GM12892 (cell line): Measurements from ENCODE around the gene AQP2.
A peak's percentile ranks its signal among the peaks of the same experiment; 100 is the strongest.

Experiments used
- DNase-seq: peaks from one replicate; pipeline ENCODE4 v3.0.0; 2011; ENCODE audit not compliant: insufficient read length
- FAIRE-seq: peaks from 2 replicates; lab custom pipeline; 2011; peaks lifted over from hg19 to GRCh38; lab: Jason Lieb, UNC
- POLR2A ChIP-seq: IDR thresholded peaks from 2 replicates; pipeline ENCODE4 v1.6.1; 2011; ENCODE audit warnings: low read depth, low read length, control low read depth
- POLR2AphosphoS5 ChIP-seq: IDR thresholded peaks from 2 replicates; pipeline ENCODE4 v1.6.1; 2011; ENCODE audit warnings: low read depth, low read length, control low read depth
- TAF1 ChIP-seq: IDR thresholded peaks from 2 replicates; pipeline ENCODE4 v1.6.1; 2011; ENCODE audit warnings: low read depth, mild to moderate bottlenecking, control low read depth, low read length, borderline replicate concordance

AQP2 gene

DNA sequence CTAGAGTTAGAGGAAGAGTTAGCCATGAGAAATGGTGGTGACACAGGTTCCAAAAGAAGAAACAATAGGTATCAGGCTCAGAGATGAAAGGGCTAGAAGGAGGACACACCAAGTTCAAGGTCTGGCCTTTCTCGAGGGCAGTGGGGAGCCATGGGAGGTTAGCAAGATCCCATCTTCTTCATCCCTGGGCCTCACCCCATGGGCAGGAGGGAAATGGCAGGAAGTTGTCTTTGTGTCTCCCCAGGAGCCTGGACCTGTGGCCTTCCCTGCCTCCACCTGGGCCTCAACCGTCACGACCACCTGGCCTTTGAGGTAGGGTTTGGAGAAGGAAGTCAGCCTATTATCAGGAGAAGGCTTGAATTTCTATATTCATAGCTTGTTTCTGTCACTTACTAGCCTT, 5.8 kb upstream of the AQP2 start:
- DNase-seq (no peak), FAIRE-seq (no peak)
- TF ChIP-seq POLR2A (no peak), TAF1 (no peak), POLR2AphosphoS5 (no peak)

DNA sequence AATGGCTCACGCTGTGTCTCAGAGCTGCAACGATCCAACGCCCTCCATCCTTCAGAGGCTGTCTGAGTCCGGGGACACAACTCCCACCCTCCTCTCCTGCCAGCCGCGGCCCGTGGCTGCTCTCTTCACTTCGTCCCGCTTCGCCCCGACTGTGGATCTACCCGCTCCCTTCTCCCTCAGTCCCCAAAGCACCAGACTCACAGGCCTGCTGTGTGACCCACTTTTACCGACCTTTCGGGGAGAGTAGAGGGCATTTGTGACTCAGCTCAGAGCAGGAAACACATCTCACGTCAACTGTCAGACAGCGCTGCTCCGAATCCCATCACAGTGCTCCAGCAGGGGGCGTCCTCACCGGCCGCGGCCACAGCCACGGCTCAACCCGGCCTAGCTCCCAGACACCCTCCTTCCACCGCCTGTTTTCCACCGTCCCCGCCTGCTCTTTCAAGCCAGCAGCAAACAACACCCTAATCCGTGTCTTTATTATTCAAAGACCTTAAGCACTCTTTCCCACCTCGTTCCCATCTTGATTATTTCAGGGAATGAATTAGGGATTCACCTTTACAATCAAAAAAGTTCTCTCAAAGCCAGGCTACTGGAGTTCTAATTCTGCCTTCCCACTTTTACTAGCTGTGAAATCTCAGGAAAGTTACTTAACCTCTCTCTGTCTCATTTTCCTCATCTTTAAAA, 5.0 kb upstream of the AQP2 start:
- FAIRE-seq, result peak; percentile 97

GRCh38 chr12:49946086-49946485, 4.5 kb upstream of the AQP2 start:
- DNase-seq (no peak), FAIRE-seq (no peak)
- TF ChIP-seq POLR2AphosphoS5 (no peak), TAF1 (no peak), POLR2A (no peak)

More for the DNA sequence above, 5.0 kb upstream of the AQP2 start:
- TF ChIP-seq POLR2A, result no peak
- TF ChIP-seq POLR2AphosphoS5, result no peak
- no peak for TF ChIP-seq TAF1
- peak; percentile 82 for DNase-seq

- no peak for TF ChIP-seq TAF1
- TF ChIP-seq POLR2AphosphoS5, result no peak
- TF ChIP-seq POLR2A, result no peak
- no peak for FAIRE-seq
- no peak for DNase-seq
Measured at GRCh38 chr12:49946497-49946896, 4.0 kb upstream of the AQP2 start.

DNA sequence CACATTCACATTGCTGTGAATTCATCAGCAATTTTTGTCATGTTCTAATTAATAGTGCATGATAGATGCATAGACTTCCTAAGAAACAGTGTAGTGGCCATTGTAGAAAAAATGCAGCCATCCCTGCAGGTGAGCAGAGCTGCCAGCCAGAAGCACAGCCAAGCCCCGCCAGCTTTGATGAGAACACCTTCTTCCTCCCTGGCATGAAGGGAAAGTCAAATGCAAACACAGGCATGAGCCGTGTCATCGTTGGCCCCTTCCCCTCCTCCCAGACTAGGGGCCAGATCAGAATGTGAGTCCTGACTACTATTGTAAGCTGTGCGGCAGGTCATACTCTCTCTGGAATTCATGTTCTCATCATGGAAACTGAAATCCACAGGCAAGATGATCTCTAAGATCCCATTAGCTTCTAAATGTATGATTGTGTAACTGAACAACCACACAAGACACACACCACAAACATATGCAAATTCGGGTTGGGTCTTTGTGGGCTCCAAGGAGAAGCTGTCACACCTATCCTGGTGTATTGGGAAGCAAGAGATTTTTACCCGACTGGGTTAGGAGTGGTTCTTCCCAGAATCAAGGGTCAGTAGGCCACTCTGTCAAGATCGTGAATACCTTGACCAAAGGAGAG, 2.8 kb upstream of the AQP2 start:
- FAIRE-seq, result no peak
- TF ChIP-seq POLR2A, result no peak
- TF ChIP-seq TAF1, result no peak
- no peak for TF ChIP-seq POLR2AphosphoS5

DNA sequence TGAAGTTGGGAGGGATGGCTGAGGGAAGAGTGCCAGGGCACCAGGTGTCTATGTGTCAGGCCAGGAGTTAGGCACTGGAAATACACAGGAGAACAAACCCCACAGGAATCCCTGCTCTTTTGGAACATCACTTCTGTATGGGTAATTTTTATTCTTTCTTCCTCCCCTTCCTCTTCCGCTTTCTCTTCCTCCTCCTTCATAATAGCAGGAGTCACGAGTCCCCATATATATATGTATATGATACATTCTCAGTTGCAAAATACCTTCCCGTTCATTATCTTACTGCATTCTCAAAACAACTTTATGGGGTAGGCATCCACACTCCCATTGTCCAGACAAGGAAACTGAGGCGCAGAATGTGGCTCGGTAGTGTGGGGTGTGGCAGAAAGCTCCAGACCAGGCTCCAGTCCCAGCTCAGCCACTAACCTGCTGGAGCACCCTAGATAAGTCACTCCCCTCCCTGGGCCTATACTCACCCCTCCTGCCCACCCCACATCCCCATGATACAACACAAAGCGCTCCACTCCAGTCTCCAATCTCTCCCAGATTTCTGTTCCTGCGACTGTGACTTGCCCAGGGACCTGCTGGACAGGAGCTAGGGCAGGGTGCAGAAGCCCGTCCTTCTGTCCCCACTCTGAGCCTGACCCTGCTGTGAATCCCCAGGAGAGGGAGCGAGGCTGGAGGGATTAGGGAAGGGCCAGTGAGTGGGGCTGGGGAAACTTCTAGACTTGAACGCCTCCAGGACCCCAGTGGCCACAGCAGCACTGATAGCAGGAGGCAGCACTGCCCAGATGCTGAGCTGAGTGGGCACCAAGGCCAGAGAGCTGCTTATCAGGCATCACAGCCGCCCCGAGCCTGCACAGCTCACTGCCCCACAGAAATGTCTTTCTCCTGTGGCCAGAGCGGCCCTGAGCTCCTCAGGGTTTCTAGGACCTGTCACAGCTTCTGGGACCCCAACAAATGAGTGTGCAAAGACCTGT, 1.4 kb upstream of the AQP2 start:
- FAIRE-seq (no peak), DNase-seq (no peak)
- no peak for TF ChIP-seq POLR2AphosphoS5

More for the DNA sequence above, 2.8 kb upstream of the AQP2 start:
- DNase-seq, result no peak

DNA sequence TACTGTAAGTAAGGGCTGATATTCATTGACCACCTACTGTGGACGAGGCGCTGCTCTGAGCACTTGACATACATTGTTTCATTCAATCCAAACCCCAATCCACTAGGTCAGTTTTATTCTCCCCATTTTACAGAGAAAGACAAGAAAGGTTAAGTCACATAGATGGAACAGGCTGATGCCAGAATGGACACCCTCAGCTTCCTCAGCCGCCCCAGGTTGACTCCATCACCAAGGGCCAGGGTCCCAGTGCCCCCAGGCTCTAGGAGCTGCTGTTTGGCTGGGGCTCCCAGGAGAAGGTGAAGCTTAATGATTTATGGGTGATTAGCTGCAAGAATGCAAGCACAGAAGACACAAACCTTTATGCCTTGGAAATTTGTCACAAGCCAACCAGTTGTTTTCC, 671 bp upstream of the AQP2 start:
- TF ChIP-seq POLR2AphosphoS5 (no peak), POLR2A (no peak)
- FAIRE-seq (no peak), DNase-seq (no peak)

- no peak for DNase-seq
- TF ChIP-seq TAF1 (no peak), POLR2A (no peak), POLR2AphosphoS5 (no peak)
- FAIRE-seq, result no peak
Measured at GRCh38 chr12:49951411-49952240, 1.1 kb downstream of the AQP2 start.

GRCh38 chr12:49952391-49953055, 2.0 kb downstream of the AQP2 start:
- TF ChIP-seq TAF1, result no peak
- no peak for TF ChIP-seq POLR2A
- no peak for TF ChIP-seq POLR2AphosphoS5
- DNase-seq (no peak), FAIRE-seq (no peak)

GRCh38 chr12:49953151-49953550, 2.6 kb downstream of the AQP2 start:
- no peak for DNase-seq
- TF ChIP-seq POLR2AphosphoS5 (no peak), POLR2A (no peak), TAF1 (no peak)
- FAIRE-seq, result no peak
